RWPE1 (cell line): ENCODE measurements around the gene C16orf74.
A peak's percentile ranks its signal among the peaks of the same experiment; 100 is the strongest.

ENCODE experiments used
- CTCF ChIA-PET: fragments of 350-600 bp; sonication (Branson Sonifier 250); formaldehyde crosslinking; extraction: SDS; loops from one replicate; lab custom pipeline; 2021; lab: Yijun Ruan, JAX
- POLR2A ChIA-PET: fragments of 400-600 bp; formaldehyde crosslinking; extraction: SDS; loops from one replicate; lab custom pipeline; 2020; ENCODE audit warnings: antibody characterized with exemption; ENCODE audit not compliant: low non-redundant PET; lab: Yijun Ruan, JAX
- DNase-seq: peaks from one replicate; pipeline ENCODE4 v3.0.0; 2012; ENCODE audit warnings: low spot score
- H3K27ac ChIP-seq: fragments of 450-650 bp; 2 replicates; pipeline ENCODE4 v1.5.1; 2017
- CTCF ChIP-seq: fragments of 450-650 bp; conservative IDR thresholded peaks from 2 replicates; pipeline ENCODE4 v1.5.1; 2017; ENCODE audit warnings: low read depth, mild to moderate bottlenecking

C16orf74 gene

GRCh38 chr16:85729452-85730185 is 21.3 kb downstream of the C16orf74 start:
- POLR2A ChIA-PET: no interaction called here

GRCh38 chr16:85728879-85729278 is 22.0 kb downstream of the C16orf74 start:
- ChIA-PET CTCF (no interaction called here), POLR2A (no interaction called here)
- peak overlapping the region; percentile 45 for H3K27ac ChIP-seq
- TF ChIP-seq CTCF: no peak
- no peak for DNase-seq

More at GRCh38 chr16:85729452-85730185, 21.3 kb downstream of the C16orf74 start:
- CTCF ChIA-PET: interaction anchor here (0.6 kb wide), 2 partner anchors 21 to 71 kb away, joined by 3 read pairs; no protein-coding TSS in a partner anchor
- peak overlapping the region; percentile 45 for H3K27ac ChIP-seq
- DNase-seq: no peak
- TF ChIP-seq CTCF: no peak

- ChIA-PET POLR2A (interaction anchor here (0.6 kb wide), 1 partner anchor 7 kb away, joined by 3 read pairs; no protein-coding TSS in a partner anchor), CTCF (interaction anchor here (0.9 kb wide), 1 partner anchor 160 kb away, joined by 3 read pairs; no protein-coding TSS in a partner anchor)
- no peak for DNase-seq
- H3K27ac ChIP-seq: peak overlapping the region; percentile 96
- no peak for TF ChIP-seq CTCF
Measured at GRCh38 chr16:85724936-85725335, 26.0 kb downstream of the C16orf74 start.

- TF ChIP-seq CTCF: no peak
- ChIA-PET POLR2A (interaction anchor here (0.6 kb wide), 1 partner anchor 8 kb away, joined by 3 read pairs; no protein-coding TSS in a partner anchor), CTCF (no interaction called here)
- peak overlapping the region; percentile 96 for H3K27ac ChIP-seq
- no peak for DNase-seq
Measured at GRCh38 chr16:85724126-85724879, 26.6 kb downstream of the C16orf74 start.

GRCh38 chr16:85722128-85722893 is 28.6 kb downstream of the C16orf74 start:
- TF ChIP-seq CTCF: no peak
- ChIA-PET CTCF (interaction anchor here (0.8 kb wide), 1 partner anchor 37 kb away, joined by 3 read pairs; no protein-coding TSS in a partner anchor), POLR2A (no interaction called here)
- peak overlapping the region; percentile 96 for H3K27ac ChIP-seq
- DNase-seq: no peak

- peak overlapping the region; percentile 96 for H3K27ac ChIP-seq
- no peak for TF ChIP-seq CTCF
- ChIA-PET POLR2A (no interaction called here), CTCF (interaction anchor here (0.6 to 1.3 kb wide), 4 partner anchors 39 to 370 kb away, joined by 3 to 7 read pairs (median 4); no protein-coding TSS in a partner anchor)
- DNase-seq: peak; percentile 79
Measured at GRCh38 chr16:85720302-85720637, 30.6 kb downstream of the C16orf74 start.
